Esophagus muscularis mucosa (tissue), 3 donors: Measurements from ENCODE around the gene PARP2.

Experiments
- POLR2A ChIP-seq: fragments of 450-650 bp; IDR thresholded peaks from one replicate; pipeline ENCODE4 v1.6.1; 2017; ENCODE audit warnings: antibody characterized with exemption, moderate library complexity, mild to moderate bottlenecking, low read depth
- POLR2AphosphoS5 ChIP-seq, 2 donors: sonication (generic); formaldehyde crosslinking; IDR thresholded peaks; one replicate each; pipeline ENCODE4 v1.6.1; 2017; ENCODE audit warnings: antibody characterized with exemption in 2 of 2
- TF ChIP-seq, protein P1 (sequence below), 3 experiments: fragments of 200-600 bp in 2 of 3; fragments of 450-650 bp in 1 of 3; sonication (generic) in 2 of 3; IDR thresholded peaks; one replicate each; pipeline ENCODE4 v1.5.1; 2017 to 2019; ENCODE audit warnings: antibody characterized with exemption in 3 of 3, mild to moderate bottlenecking in 2 of 3, moderate library complexity in 1 of 3

DNA sequence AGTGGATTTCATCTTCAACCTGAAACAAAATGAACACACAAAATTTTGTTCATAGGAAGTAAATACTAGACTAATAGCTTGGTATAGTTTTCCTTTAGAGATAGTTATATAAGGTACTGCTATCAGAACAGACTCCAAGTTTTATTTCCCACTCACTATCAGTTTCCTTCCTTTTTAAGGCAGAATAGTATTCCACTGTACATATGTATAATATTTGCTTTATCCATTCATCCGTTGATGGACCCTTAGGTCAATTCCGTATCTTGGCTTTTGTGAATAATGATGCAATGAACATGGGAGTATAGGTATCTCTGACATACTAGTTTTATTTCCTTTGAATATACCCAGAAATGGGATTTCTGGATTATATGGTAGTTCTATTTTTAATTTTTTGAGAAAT lies 14.1 kb upstream of the PARP2 start:
- TF ChIP-seq, protein P1, sequence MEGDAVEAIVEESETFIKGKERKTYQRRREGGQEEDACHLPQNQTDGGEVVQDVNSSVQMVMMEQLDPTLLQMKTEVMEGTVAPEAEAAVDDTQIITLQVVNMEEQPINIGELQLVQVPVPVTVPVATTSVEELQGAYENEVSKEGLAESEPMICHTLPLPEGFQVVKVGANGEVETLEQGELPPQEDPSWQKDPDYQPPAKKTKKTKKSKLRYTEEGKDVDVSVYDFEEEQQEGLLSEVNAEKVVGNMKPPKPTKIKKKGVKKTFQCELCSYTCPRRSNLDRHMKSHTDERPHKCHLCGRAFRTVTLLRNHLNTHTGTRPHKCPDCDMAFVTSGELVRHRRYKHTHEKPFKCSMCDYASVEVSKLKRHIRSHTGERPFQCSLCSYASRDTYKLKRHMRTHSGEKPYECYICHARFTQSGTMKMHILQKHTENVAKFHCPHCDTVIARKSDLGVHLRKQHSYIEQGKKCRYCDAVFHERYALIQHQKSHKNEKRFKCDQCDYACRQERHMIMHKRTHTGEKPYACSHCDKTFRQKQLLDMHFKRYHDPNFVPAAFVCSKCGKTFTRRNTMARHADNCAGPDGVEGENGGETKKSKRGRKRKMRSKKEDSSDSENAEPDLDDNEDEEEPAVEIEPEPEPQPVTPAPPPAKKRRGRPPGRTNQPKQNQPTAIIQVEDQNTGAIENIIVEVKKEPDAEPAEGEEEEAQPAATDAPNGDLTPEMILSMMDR (IDR thresholded peaks at IDR 0.05), result no peak
- TF ChIP-seq POLR2A, result no peak
- no peak for TF ChIP-seq POLR2AphosphoS5 (IDR thresholded peaks at IDR 0.05)
